Keratinocyte (primary cell): ENCODE measurements around the gene NLGN1. TPM values are rescaled to one million over a fixed set of nuclear protein-coding genes. Genes with fewer than 3 reads are reported as not detected.

Source experiments
- DNase-seq: peaks from one replicate; pipeline ENCODE4 v3.0.0-alpha.2; 2011; ENCODE audit warnings: low read depth, missing footprints, low spot score
- FAIRE-seq: peaks from 2 replicates; lab custom pipeline; 2011; peaks lifted over from hg19 to GRCh38; lab: Jason Lieb, UNC
- H2AFZ ChIP-seq: 2 replicates; pipeline ENCODE4 v1.6.0; 2012; ENCODE audit warnings: low read length, control low read depth, inconsistent platforms; ENCODE audit not compliant: control insufficient read depth
- H3K27ac ChIP-seq: 2 replicates; pipeline ENCODE4 v1.5.1; 2011; ENCODE audit warnings: low read length; ENCODE audit not compliant: control insufficient read depth, insufficient read depth
- H3K27me3 ChIP-seq: 3 replicates; pipeline ENCODE4 v1.6.0; 2011; ENCODE audit warnings: low read length; ENCODE audit not compliant: control insufficient read depth, insufficient read depth; ENCODE audit errors: extremely low read depth
- H3K36me3 ChIP-seq, 2 experiments: 2 replicates in 1 of 2; 3 replicates in 1 of 2; pipeline ENCODE4 v1.5.1; 2011; ENCODE audit warnings: low read length in 2 of 2, mild to moderate bottlenecking in 1 of 2; ENCODE audit not compliant: control insufficient read depth in 2 of 2, insufficient read depth in 2 of 2; ENCODE audit errors: extremely low read depth in 1 of 2
- H3K4me1 ChIP-seq: 3 replicates; pipeline ENCODE4 v1.5.1; 2011; ENCODE audit warnings: low read length; ENCODE audit not compliant: control insufficient read depth, insufficient read depth; ENCODE audit errors: extremely low read depth
- H3K4me2 ChIP-seq: 3 replicates; pipeline ENCODE4 v1.6.0; 2011; ENCODE audit warnings: low read depth, low read length; ENCODE audit not compliant: control insufficient read depth, insufficient read depth; ENCODE audit errors: extremely low read depth
- H3K4me3 ChIP-seq, 3 experiments: fragments of 200-600 bp in 1 of 3; sonication (generic) in 1 of 3; 2 replicates in 2 of 3; 3 replicates in 1 of 3; pipeline ENCODE4 v1.5.1; 2011 to 2016; ENCODE audit warnings: low read length in 3 of 3, mild to moderate bottlenecking in 3 of 3, control low read depth in 2 of 3, inconsistent platforms in 1 of 3, low read depth in 1 of 3, mixed read lengths in 1 of 3, mixed run types in 1 of 3, moderate library complexity in 1 of 3; ENCODE audit not compliant: control insufficient read depth in 2 of 3, insufficient read depth in 2 of 3; ENCODE audit errors: extremely low read depth in 1 of 3
- H3K79me2 ChIP-seq: 2 replicates; pipeline ENCODE4 v1.6.0; 2012; ENCODE audit warnings: low read length; ENCODE audit not compliant: control insufficient read depth, insufficient read depth
- H3K9ac ChIP-seq: 3 replicates; pipeline ENCODE4 v1.6.0; 2011; ENCODE audit warnings: low read length; ENCODE audit not compliant: control insufficient read depth, insufficient read depth; ENCODE audit errors: extremely low read depth
- H3K9me1 ChIP-seq: 3 replicates; pipeline ENCODE4 v1.6.0; 2011; ENCODE audit warnings: low read length; ENCODE audit not compliant: control insufficient read depth, insufficient read depth; ENCODE audit errors: extremely low read depth
- H3K9me3 ChIP-seq: 2 replicates; pipeline ENCODE4 v1.5.1; 2012; ENCODE audit warnings: low read depth, low read length; ENCODE audit not compliant: control insufficient read depth
- H4K20me1 ChIP-seq: 3 replicates; pipeline ENCODE4 v1.6.0; 2011; ENCODE audit warnings: low read length; ENCODE audit not compliant: control insufficient read depth, insufficient read depth; ENCODE audit errors: extremely low read depth
- EZH2 ChIP-seq: IDR thresholded peaks from one replicate; pipeline ENCODE4 v1.6.1; 2012; ENCODE audit warnings: inconsistent platforms, mild to moderate bottlenecking, low read length, moderate library complexity
- dilution Hi-C: fragments of 300-500 bp; cut with MboI; formaldehyde crosslinking; loops from one replicate; pipeline ENCODE4 v1.7.0; 2020; ENCODE audit warnings: low sequenced_read_pairs; ENCODE audit not compliant: extremely low pct_ligation_motif_present
- polyA plus RNA-seq, 5 experiments: library from polyadenylated mRNA; depleted of rRNA in 3 of 5; stranded (reverse) in 3 of 5; stranded (forward) in 1 of 5; unstranded in 1 of 5; fragments of >200 nt; gene quantifications; 1 replicate in 1 of 5; 2 replicates in 3 of 5; 3 replicates in 1 of 5; pipeline versions ENCODE4 v1.2.1 to v1.2.3, GENCODE V29; 2011 to 2012; ENCODE audit warnings: missing spikeins in 2 of 5, low read depth in 1 of 5, low replicate concordance in 1 of 5
- TF ChIP-seq, protein P1 (sequence below), 3 experiments: IDR thresholded peaks in 1 of 3; conservative IDR thresholded peaks in 1 of 3; optimal IDR thresholded peaks in 1 of 3; 2 replicates in 2 of 3; 3 replicates in 1 of 3; pipeline versions ENCODE3 to v1.5.1; 2011; ENCODE audit warnings: low read length in 3 of 3, mild to moderate bottlenecking in 3 of 3, moderate library complexity in 2 of 3, control low read depth in 1 of 3, inconsistent platforms in 1 of 3; ENCODE audit not compliant: insufficient read depth in 2 of 3; ENCODE audit errors: extremely low read depth in 1 of 3

Gene NLGN1
- polyA plus RNA-seq, 1 donor (not counting 4 experiments of a cell fraction or from before 2014, with no cell fraction given), result not detected

DNA sequence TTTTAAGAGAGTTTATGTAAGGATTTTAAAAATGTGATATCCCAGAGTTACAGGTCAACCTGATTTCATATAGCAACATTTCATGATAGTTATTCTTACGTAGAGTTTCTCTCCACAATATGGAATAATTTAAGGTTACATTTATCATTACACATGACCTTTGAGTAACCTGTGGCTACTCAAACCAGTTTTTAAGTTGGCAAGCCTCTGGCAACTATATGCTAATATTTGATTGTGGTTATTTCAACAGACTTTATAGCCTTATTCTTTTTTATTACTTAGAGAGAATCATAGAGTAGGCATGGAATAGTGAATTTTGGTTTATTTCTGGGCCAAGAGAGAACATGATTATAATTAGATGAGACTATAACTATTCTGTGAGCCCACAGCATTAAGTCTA, 504.9 kb downstream of the NLGN1 start:
- Histone ChIP-seq H4K20me1 (no peaks in the 10 kb centered on the region), H3K4me3 (no peak overlapping the region), H3K9ac (no peak overlapping the region), H3K36me3 (no peaks in the 10 kb centered on the region), H3K9me1 (no peaks in the 10 kb centered on the region), H3K27me3 (no peaks in the 10 kb centered on the region), H3K79me2 (no peaks in the 10 kb centered on the region), H3K27ac (no peak overlapping the region), H3K4me1 (no peaks in the 10 kb centered on the region), H3K9me3 (no peaks in the 10 kb centered on the region), H2AFZ (no peak overlapping the region), H3K4me2 (no peak overlapping the region)
- TF ChIP-seq, protein P1, sequence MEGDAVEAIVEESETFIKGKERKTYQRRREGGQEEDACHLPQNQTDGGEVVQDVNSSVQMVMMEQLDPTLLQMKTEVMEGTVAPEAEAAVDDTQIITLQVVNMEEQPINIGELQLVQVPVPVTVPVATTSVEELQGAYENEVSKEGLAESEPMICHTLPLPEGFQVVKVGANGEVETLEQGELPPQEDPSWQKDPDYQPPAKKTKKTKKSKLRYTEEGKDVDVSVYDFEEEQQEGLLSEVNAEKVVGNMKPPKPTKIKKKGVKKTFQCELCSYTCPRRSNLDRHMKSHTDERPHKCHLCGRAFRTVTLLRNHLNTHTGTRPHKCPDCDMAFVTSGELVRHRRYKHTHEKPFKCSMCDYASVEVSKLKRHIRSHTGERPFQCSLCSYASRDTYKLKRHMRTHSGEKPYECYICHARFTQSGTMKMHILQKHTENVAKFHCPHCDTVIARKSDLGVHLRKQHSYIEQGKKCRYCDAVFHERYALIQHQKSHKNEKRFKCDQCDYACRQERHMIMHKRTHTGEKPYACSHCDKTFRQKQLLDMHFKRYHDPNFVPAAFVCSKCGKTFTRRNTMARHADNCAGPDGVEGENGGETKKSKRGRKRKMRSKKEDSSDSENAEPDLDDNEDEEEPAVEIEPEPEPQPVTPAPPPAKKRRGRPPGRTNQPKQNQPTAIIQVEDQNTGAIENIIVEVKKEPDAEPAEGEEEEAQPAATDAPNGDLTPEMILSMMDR (optimal IDR thresholded peaks at IDR 0.05 in 1 of 3, IDR thresholded peaks at IDR 0.05 in 1 of 3, conservative IDR thresholded peaks at IDR 0.05 in 1 of 3; ENCODE audit: extremely low read depth in 1 of 3, insufficient read depth in 2 of 3, low read length in 3 of 3), result no peak
- no peak for TF ChIP-seq EZH2
- dilution Hi-C loops, result no loop called here
- DNase-seq, result no peak
- no peak for FAIRE-seq

DNA sequence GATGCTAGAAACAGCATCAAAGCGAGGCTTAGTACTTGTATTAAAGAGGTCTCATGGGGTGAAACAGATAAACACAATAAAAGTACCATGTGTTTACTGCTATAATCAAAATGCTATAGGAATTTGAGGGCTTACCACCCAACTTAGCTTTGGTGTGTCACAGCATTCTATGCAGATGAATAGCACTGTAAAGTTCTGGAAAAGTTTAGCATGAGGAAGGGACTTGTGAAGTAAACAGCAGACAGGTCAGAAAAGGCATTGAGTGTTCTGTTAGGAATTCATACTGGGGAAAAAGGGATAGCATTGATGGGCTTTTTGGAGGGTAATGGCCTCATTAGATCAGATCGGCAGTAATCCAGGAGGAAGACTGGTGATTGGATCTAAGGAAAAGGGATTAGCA, 505.3 kb downstream of the NLGN1 start:
- H3K4me1 ChIP-seq, result no peaks in the 10 kb centered on the region
- H3K4me3 ChIP-seq, result no peak overlapping the region
- no peaks in the 10 kb centered on the region for H3K36me3 ChIP-seq
- DNase-seq, result no peak
- H3K9me3 ChIP-seq, result no peaks in the 10 kb centered on the region
- no peaks in the 10 kb centered on the region for H3K79me2 ChIP-seq
- FAIRE-seq, result peak; percentile 5
- no peaks in the 10 kb centered on the region for H3K27me3 ChIP-seq
- H3K4me2 ChIP-seq, result no peak overlapping the region
- no peak for TF ChIP-seq EZH2
- TF ChIP-seq, protein P1 (optimal IDR thresholded peaks at IDR 0.05 in 1 of 3, IDR thresholded peaks at IDR 0.05 in 1 of 3, conservative IDR thresholded peaks at IDR 0.05 in 1 of 3; ENCODE audit: extremely low read depth in 1 of 3, insufficient read depth in 2 of 3, low read length in 3 of 3), result no peak
- H2AFZ ChIP-seq, result no peak overlapping the region
- H3K9me1 ChIP-seq, result no peaks in the 10 kb centered on the region
- no peak overlapping the region for H3K27ac ChIP-seq
- H4K20me1 ChIP-seq, result no peaks in the 10 kb centered on the region
- H3K9ac ChIP-seq, result no peak overlapping the region
- dilution Hi-C loops, result no loop called here
